Measurements from ENCODE around the gene ABCC6.

GRCh38 chr16:16124438-16124837, 98.9 kb downstream of the ABCC6 start:
- TF ChIP-seq MAX (IDR thresholded peaks at IDR 0.05; ENCODE audit: low read depth, low read length): no peak
- no peak for TF ChIP-seq CTCF (IDR thresholded peaks at IDR 0.05; ENCODE audit: low read depth, low read length)
- no peak for TF ChIP-seq POLR2A (IDR thresholded peaks at IDR 0.05; ENCODE audit: extremely low read depth, insufficient read length)
- no peak for TF ChIP-seq MYC (IDR thresholded peaks at IDR 0.05; ENCODE audit: low read depth, low read length)

Data from NB4 (cell line).